Activated CD4-positive, alpha-beta T cell treated with anti-CD3 and anti-CD28 coated beads, Interleukin-2, Interleukin-6, amounts not matched to agents 100 ng/mL and 50 ng/mL, durations not matched to agents 16 hours and 8 hours (primary cell): Measurements from ENCODE around the gene FNDC3B.
"Not testable (repeated sequence)": the region's sequence is repeated elsewhere in the genome, so short reads cannot be mapped to it uniquely, and the experiment has no call there.

ENCODE experiments used
- DNase-seq: peaks from one replicate; pipeline ENCODE4 v3.0.0-alpha.2; 2020

FNDC3B gene

DNA sequence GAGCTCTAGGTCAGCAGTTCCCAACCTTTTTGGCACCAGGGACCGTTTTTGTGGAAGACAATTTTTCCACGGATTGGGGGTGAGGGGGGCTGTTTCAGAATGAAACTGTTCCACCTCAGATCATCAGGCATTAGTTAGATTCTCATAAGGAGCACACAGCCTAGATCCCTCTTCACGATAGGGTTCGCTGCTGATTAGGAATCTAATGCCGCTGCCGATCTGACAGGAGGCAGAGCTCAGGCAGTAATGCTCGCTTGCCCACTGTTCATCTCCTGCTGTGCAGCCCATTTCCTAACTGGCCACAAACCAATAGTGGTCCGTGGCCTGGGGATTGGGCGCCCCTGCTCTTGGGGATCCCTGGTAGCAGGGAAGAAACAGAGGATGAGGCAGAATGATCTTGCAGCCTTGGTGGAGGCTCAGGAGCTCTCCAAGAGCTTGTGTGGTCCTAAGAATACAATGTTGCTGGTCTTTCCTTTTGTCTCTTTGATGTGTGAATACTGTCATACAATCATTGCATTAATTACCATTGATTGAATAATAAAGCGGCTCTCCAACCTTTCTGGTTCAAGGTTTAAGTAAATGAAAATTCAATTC is 183.2 kb downstream of the FNDC3B start:
- no peak for DNase-seq

DNA sequence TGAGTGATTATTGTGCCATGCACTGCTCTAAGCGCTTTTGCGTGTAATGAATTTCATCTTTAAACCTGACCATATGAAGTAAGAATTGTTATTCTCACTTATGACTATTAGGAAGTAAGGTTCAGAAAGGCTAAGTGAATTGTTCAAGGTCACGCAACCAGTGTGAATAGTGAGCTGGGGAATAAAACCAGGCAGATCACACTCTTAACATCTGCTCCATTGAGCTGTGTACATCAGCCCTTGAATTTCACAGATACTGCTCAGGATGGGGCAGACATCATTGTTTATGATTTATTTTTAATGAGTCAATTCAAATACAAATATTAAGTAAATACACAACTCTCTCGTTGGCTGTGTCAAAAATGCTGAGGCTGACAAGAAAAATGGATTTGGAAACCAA is 184.5 kb downstream of the FNDC3B start:
- DNase-seq: no peak

DNA sequence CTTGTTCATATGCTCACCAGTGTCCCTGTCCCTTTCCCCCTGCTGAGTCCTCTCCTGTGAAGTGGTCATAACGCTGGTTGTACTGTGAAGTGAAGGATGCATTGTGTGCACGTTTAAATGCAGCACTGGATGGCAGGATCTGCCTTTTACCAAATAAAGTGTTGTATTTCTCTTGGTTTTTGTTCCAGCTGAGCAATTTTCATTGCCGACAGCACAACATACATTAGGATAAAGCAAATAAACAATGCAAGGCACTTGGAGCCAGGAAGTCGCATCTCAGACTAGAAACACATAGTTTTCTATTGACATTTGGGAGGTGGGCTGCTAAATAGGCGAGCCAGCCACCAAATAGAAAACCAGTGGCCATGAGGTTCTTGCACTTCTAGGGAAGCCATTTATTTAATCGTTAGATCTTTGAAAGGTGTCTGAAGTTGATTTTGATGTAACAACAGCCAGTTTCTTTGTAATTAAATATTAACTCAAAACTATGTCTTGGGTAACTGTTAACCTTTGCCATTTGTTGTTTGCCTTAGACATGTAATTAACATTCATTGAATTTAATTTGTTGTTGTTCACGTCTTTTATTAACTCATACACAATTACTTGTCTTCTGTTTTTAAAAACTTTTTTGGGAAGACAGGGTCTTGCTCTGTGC is 185.3 kb downstream of the FNDC3B start:
- no peak for DNase-seq

DNA sequence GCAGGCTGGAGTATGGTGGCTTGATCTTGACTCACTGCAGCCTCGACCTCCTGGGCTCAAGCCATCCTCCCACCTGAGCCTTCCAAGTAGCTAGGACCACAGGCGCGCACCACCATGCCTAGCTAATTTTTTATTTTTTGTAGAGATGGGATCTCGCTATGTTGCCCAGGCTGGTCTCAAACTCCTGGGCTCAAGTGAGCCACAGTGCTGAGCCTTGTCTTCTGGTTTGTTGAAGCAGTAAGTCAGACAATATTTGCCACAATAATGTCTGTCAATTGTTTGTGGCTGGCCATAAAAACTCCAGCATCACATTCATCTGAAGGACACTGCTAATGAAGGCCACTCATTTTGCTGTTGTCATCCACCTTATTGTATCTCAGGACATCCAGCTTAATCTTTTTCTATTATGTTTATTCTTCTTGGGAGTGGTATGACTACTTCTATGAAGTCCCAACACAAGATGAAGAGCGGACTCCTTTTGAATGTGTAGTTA is 185.9 kb downstream of the FNDC3B start:
- no peak for DNase-seq

DNA sequence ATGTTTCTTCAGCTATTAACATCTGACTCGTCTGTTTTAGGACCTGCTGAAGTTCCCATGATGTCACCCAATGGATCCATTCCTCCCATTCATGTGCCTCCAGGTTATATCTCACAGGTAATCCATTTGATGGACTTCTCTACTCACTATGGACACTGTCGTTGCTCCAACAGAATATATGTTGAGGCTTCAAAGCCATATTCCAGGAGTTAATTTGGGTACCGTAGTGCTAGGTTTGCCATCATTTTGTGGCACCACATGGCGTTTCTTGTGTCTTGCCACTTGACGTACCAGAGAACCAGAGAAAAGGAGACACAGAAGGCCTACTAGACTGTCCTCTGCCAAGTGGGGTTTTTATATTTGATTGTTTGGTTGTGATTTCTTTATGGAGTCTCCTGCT is 187.5 kb downstream of the FNDC3B start:
- DNase-seq: no peak

DNA sequence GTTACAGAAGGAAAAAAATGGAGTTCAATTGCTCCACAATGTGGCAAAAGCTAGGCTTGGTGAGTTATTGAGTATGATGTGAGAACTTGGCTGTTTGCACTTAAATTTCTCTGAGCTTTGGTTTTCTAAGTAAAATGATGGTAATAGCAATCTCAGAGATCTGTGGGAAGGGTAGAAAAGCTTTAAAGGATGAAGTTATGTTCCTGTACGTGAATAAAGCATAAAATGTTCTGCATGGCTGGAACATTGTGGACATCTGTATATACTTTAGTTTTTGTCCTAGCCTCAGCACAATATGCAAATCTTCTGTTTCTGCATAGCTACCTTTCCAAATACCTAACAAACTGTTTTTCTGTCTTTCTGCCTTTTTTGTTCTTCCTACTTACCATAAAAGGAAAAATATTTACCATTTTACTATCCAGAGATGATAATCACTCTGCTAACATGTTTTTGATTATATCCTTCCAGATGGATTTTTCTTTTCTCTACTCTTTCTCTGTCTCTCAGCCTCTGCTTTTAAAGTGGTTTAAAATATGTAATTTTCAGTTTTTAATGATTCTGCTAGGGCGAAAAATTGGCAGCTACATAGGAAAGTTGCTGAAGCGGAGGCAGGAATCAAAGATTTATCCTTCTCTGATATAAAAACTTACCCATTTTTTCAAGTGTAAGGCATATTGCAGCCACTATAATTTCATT is 188.1 kb downstream of the FNDC3B start:
- no peak for DNase-seq

DNA sequence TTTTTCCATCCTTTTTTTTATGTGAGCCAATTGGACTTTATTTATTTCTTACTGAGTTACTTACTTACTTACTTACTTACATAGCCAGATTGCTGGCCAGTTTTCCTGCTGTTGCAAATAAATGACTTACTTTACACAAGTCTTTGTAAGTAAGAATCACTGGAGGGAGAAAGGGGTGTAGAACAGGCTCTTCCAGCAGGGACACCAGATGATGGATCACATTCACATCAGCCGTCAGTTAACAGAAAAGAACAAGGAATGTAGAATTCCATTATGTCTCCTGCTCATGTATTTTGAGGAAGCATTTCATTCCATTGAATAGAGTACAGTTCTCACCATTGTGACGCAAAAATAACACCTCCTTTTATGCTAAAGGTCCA is 188.6 kb downstream of the FNDC3B start:
- DNase-seq: no peak

DNA sequence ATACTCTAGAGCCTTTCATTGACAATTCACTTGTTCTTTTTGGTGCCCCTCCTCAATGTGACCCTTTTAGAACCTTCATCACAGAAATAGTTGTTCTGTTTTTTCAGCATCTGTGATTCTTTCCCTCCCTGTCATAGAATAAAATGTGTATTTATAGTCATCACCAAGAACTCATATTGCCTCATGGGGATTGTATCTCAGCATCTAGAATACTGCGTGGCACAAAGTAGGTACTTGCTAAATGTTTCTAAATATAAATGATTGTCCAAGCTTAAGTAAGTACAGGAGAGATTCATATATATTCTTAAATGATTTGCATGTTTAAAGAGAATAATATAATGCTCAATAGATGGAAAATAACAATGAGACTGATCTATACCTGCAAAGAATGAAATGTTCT is 190.1 kb downstream of the FNDC3B start:
- no peak for DNase-seq

DNA sequence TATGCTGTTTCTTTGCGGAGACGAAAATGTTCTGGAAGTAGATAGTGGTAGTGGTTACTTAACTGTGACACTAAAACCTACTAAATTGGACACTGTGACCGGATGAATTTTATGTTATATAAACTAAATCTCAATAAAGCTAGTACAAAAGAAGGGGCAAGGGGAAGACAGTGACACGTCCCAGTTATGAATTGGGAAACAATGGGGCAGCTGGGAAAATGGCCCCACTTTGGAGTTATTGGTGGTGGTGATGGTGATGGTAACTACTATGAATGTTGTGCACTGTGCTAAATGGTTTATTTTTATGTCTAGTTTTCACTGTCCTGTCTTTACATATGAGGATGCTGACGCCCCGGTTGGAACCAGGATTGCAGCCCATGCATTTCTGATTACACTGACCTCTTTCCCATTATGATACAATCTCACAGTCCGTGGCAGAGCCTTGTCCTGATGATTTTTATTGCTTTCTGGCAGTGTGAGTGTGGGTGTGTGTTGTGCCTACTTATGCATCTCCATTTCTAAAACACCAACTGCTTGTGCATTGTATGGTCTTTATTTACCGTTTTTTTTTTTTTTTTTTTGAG is 192.0 kb downstream of the FNDC3B start:
- DNase-seq: no peak

DNA sequence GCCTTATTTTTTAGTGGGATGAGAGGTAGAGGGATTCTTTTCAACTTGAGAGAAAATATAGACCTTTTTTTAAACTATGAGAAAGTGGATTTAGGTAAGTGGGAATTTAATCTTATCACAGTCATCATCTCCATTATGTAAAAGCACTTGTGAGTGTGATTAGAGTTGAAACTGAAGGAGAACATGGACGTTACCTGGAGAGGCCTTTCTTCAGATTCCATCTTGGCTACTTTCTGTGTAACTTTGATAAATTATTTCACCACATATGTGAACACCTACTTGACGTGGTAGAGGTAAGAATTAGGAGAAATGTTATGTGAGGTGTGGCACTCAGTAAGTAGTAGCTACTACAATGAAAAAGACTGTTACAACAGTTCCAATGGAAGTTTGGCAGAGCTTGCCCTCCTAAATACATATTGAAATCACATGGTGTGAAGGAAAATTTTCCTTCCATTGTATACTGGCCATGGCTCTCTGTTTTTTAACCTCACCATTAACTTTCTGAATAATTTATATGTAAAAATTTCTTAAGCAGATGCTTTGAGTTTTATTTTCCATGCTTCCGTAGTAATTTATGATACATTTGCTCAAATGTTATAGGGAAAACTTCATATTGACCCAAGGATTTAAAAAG is 193.3 kb downstream of the FNDC3B start:
- DNase-seq: no peak

DNA sequence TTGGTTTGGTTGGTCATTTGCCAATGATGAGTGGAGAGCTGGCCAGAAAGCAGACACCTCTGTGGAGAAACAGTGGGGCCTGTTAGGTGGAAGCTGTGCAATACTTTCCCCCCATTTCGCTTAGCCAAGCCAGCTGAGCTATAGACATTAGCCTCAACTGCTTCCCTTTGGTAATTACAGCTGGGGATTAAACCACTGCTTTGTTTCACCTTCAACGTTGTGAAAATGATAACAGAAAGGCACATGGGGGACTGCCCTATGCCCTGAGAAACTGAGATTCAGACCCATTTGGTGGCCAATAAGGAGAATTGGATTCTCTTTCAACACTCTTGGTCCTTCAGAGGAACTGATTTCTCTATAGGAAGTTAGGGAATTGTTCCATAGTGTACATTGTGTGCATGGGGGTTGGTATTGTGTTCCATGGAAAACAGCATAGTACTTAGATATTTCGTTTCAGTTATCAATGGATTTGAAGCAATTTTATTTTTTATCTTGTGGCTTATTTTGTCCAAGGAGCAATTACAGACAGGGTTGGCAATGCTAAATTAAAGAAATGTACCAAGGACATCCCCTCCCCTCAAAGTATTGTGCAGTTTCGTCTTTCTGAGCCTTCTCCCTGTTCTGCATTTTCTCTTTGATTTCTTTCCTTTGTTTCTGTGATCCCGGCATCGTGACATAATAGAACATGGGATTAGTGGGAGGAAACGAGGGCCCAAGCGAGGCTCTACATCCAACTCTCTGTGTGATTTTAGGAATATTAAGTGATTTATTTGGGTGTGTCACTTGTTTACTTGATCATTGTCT is 194.3 kb downstream of the FNDC3B start:
- no peak for DNase-seq

DNA sequence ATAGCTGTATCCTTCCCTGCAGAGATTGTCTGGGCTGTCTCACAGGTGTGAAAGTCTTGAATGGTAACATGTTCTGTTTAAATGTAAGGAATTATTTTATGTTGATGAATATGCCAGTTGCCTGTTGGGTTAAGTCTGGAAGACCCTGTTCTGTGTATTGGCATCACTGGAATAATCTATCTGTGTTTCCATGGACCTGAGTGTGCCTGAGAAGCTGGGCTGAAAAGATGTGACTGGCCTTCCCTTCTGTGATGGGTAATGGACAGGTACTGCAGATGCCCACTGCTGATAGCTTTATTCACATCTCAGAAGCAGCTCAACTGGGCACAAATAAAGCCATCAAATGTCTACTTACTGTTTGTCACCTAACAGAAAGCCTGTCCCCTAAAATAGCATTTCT is 196.3 kb downstream of the FNDC3B start:
- no peak for DNase-seq

DNA sequence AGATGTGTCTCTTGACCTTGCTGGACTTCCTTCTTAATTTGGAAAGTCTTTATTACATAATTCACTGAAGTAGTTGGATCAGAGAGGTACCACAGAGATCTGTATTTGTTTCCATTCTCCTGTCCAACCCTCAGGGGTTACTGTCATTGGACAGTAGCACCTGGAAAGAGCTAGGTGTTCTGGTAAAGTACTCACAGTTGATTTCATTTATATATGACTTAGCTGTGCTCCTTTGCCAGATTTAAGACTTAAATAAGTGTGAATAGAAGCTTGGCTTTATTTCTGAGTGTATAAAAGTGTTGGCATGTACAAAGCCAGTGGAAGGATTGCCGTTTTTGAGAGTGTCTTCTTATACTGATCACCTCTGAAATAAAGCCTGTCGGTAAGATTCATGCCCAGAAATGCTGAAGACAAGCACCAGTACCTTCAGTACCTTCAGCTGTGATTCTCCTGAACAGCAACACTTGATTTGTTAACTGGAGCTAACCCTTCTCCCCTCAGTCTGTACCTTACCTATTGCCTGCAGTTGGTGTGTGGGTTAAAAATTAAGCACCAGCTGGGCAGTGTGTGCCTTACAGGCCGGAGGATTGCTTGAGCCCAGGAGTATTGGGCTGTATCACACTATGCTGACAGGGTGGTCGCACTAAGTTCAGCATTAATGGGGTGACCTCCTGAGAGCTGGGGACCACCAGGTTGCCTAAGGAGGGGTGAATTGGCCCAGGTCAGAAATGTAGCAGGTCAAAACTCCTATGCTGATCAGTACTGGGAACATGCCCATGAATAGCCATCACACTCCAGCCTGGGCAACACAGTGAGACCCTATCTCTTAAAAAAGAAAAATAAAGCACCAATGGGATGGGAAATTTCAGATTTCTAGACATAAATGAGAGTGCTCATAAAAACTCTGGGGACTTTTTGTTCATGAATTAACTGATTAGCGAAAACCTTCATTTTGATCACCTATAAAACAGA is 197.7 kb downstream of the FNDC3B start:
- DNase-seq: no peak

DNA sequence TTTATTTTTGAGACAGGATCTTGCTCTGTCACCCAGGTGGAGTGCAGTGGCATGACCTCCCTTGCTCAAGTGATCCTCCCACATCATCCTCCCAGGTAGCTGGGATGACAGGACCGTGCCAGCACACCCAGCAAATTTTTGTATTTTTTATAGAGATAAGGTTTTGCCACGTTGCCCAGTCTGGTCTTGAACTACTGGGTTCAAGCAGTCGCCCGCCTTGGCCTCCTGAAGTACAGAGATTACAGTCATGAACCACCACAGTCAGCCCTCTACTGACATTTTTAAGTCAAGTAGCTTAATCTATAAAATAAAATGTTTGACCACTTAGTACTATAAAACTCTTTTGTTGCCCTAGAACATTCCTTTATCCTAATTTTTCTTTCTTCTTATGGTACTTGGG is 198.8 kb downstream of the FNDC3B start:
- no peak for DNase-seq

DNA sequence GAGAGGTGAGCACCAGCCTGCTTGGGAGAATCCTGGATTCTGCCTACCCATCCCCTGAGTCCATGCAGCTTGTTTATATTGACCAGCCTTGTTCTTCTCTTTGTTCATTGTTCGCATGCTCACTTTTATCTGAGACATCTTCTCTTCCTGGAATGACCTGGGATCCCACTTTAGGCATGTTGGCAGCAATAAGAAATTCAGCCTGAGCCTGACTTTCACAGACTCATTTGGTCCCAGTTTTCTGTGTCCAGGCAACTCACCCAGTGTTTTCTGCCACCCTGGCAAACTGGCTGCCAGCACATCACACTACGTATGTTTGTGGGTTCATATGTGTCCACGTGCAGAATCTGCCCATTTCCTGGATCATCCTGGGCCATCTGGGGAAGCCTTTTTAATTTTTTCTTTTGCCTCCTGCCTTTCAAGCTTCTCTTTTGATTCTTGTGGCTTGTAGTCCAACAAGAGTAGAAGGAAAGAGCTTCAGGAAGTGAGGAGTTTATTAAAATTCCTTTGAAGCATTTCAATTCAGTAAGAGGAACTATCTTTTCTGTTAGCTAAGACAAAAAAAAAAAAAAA is 199.9 kb downstream of the FNDC3B start:
- no peak for DNase-seq

DNA sequence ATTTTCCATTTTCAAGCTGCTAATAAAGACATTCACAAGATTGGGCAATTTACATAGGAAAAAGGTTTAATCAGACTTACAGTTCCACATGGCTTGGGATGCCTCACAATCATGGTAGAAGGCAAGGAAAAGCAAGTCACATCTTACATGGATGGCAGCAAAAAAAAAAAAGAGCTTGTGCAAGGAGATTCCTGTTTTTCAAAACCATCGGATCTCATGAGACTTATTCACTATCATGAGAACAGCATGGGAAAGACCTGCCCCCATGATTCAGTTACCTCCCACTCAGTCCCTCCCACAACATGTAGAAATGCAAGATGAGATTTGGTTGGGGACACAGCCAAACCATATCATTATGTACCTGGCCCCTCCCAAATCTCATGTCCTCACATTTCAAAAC is 202.0 kb downstream of the FNDC3B start:
- DNase-seq: no peak

DNA sequence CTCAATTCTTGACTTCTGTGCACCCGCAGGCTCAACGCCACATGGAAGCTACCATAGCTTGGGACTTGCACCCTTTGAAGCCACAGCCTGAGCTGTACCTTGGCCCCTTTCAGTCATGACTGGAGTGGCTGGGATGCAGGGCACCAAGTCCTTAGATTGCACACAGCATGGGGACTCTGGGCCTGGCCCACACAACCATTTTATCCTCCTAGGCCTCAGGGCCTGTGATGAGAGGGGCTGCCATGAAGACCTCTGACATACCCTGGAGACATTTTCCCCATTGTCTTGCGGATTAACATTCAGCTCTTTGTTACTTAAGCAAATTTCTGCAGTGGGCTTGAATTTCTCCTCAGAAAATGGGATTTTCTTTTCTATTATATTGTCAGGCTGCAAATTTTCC is 203.1 kb downstream of the FNDC3B start:
- DNase-seq: not testable (repeated sequence)

DNA sequence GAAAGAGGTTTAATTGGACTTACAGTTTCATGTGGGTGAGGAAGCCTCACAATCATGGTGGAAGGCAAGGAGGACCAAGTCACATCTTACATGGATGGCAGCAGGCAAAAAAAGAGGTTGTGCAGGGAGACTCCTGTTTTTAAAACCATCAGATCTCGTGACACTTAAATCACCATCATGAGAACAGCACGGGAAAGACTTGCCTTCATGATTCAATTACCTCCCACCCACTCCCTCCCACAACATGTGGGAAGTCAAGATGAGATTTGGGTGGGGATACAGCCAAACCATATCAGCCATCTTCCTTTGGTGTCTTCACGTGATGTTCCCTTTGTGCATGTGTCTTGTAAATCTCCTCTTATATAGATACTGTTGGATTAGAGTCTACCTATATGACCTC is 204.0 kb downstream of the FNDC3B start:
- not testable (repeated sequence) for DNase-seq

DNA sequence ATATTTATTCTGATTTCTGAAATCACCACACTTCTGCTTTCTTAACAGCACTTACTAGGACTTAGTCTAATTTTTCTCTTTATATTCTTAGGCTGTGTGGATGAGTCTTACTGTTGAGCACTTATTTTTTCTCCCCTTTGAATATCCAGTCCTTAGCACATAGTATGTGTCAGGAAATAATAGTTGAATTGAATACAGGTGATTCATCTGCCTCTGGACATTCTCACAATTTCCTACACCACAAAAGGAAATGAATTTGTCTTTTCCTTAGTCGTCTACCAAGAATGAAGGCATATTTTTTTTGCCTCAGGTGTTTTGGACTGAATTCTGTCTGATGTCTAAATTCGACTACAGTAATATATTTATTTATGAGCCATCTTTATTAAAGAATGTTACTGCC is 204.6 kb downstream of the FNDC3B start:
- DNase-seq: no peak

DNA sequence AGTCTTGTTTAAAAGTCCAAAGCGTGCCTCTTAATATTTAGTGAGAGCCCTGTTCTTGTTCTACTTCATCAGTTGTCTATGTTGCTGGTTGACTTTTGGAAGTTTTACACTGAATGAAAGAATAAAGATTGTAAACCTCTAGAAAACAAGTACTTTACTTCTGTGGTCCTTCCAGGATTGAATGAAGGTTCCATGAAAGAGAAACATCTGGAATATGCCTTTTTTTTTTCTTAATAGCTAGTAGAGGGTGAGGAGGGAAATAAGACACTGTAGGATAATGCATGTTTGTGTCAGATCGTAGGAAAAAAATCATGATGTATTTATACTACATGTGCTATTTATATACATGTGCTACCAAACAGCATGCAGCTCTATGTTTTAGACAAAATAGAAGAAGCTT is 205.9 kb downstream of the FNDC3B start:
- no peak for DNase-seq
